Memory B cell (primary cell): ENCODE measurements around the gene HDAC5.
"Not testable (repeated sequence)": the region's sequence is repeated elsewhere in the genome, so short reads cannot be mapped to it uniquely, and the experiment has no call there.

ENCODE experiments used
- ATAC-seq: fragments of 150-1000 bp; cut with Tn5 transposase; 2 replicates; pipeline ENCODE4 v1.10.0; 2021; ENCODE audit warnings: low read depth, mild to moderate bottlenecking, moderate library complexity
- DNase-seq, 2 donors: peaks; one replicate each; pipeline ENCODE4 v3.0.0; 2022; ENCODE audit warnings: low spot score in 2 of 2
- H3K27ac Mint-ChIP-seq: one replicate; pipeline ENCODE4 v1.8.0; 2022; ENCODE audit warnings: mild to moderate bottlenecking, moderate library complexity, mixed read lengths
- H3K27me3 Mint-ChIP-seq: one replicate; pipeline ENCODE4 v1.8.0; 2022; ENCODE audit warnings: mixed read lengths
- H3K36me3 Mint-ChIP-seq: one replicate; pipeline ENCODE4 v1.8.0; 2022; ENCODE audit warnings: mild to moderate bottlenecking, mixed read lengths
- H3K4me1 Mint-ChIP-seq: one replicate; pipeline ENCODE4 v1.8.0; 2022; ENCODE audit warnings: mixed read lengths
- H3K4me3 Mint-ChIP-seq: one replicate; pipeline ENCODE4 v1.8.0; 2022; ENCODE audit warnings: mild to moderate bottlenecking, moderate library complexity, mixed read lengths
- H3K9me3 Mint-ChIP-seq: one replicate; pipeline ENCODE4 v1.8.0; 2022; ENCODE audit warnings: mixed read lengths

HDAC5 gene

DNA sequence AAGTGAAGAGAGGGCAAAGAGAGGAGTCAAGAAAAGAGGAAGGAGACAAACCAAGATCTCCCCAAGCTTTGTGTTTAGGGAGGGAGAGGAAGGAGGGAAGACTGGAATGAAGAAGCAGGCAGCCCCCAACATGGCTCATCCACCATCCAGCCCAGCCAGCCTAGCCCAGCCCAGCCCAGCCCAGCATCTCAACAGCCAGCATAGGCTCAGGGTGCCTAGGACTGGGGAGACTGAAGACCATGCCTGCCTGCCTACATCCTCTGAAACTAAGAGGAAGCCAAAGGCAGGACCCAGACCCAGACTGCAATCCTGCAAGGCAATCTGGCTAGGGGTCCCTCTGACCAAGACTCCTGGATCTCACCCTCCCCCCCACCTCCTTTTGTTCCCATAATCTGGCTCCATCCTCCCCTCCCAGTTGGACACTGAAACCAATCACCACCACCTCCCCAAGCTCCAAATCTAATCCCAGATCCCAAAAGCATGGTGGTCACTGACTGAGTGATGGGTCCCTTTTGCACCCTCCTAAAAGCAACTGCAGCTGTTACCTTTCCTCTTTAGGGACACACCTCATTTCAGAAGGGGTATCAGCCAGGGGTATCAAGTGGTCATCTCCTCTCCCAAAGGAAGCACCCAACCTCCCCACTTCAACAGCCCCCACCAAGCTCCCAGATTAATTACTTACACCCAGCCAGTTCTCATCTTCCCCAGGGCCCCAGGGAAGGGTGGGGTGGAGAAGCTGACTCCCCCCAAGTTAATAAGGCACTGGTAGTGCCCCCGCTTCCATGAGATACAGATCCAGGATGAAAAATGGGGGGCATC is 1.2 kb downstream of the HDAC5 start:
- peak overlapping the region; percentile 96 for H3K27ac Mint-ChIP-seq
- H3K4me3 Mint-ChIP-seq, result peak overlapping the region; percentile 97
- peaks cover 36% of the 10 kb centered on the region for H3K4me1 Mint-ChIP-seq
- no peaks in the 10 kb centered on the region for H3K9me3 Mint-ChIP-seq
- DNase-seq (no peak), ATAC-seq (no peak)
- H3K36me3 Mint-ChIP-seq, result peaks cover 2% of the 10 kb centered on the region
- no peaks in the 10 kb centered on the region for H3K27me3 Mint-ChIP-seq

DNA sequence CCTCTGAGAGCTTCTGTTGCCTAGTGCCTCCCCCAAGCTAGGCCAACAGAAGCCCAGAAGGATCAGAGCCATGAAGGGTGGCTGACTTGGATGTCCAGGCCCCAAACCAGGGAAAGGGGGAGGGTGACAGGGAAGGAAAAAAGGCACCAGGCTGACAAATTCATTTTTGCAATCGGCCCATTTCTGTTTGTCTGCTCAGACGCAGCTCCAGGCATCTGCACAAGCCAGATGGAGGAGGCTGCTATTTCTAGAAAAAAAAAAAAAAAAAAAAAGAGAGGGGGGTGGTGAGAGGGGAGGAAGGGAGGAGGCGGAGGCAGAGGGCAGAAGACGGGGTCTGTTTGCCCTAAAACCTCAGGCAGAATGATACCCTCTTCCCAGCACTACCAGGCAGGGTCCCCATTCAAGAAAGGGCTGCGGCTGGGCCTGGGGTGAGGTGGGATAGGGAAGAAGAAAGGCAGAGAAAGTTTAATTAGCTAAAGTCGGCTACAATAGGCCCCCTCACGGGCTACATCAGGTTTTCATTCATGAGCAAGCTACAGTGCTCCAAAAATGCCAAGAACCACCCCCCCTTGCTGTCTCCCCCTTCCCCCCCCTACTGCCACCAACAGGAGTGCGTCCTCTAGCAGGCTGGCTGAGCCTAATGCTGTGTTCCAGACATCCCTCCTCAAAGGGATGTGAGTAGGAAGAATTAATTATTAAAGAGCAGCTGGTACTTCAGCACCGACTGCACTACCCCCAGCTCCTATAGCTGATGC is 2.4 kb downstream of the HDAC5 start:
- H3K4me1 Mint-ChIP-seq, result peaks cover 44% of the 10 kb centered on the region
- peak overlapping the region; percentile 96 for H3K27ac Mint-ChIP-seq
- ATAC-seq, result no peak
- H3K36me3 Mint-ChIP-seq, result peaks cover 5% of the 10 kb centered on the region
- DNase-seq, result no peak
- H3K27me3 Mint-ChIP-seq, result no peaks in the 10 kb centered on the region
- H3K9me3 Mint-ChIP-seq, result no peaks in the 10 kb centered on the region
- no peak overlapping the region for H3K4me3 Mint-ChIP-seq

DNA sequence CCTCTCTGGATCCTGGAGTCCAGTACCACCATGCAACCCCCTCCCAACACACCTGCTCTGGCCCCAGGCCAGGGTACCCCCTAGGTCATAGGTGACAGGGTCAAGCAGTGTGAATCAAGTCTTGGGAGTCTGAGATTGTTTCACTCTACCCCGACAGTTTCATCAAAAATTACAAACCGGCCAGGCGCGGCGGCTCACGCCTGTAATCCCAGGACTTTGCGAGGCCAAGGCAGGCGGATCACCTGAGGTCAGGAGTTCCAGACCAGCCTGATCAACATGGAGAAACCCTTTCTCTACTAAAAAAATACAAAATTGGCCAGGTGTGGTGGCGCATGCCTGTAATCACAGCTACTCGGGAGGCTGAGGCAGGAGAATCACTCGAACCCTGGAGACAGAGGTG is 3.2 kb downstream of the HDAC5 start:
- H3K4me1 Mint-ChIP-seq, result peaks cover 44% of the 10 kb centered on the region
- H3K9me3 Mint-ChIP-seq, H3K27ac Mint-ChIP-seq: not testable (repeated sequence)

DNA sequence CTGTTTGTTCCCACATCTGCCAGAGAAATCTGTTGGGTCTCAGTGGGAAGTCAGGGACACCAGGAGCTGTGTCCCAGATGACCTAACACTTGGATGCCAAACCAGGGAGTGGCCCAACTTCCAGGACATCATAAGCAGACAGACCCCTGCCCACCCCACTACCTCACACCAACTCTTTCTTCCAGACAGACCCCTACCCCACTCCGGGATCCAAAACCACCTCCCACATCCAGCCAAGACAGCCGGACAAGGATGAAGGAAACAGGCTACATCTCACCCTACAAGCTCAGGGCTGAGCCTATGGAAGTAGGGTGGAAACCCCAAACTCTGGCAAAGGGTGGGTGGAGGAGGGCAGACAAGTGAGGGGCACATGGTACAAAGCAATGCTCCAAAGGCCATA is 3.6 kb downstream of the HDAC5 start:
- no peak overlapping the region for H3K4me3 Mint-ChIP-seq
- peaks cover 44% of the 10 kb centered on the region for H3K4me1 Mint-ChIP-seq
- no peak overlapping the region for H3K27ac Mint-ChIP-seq
- H3K9me3 Mint-ChIP-seq, result no peaks in the 10 kb centered on the region
- H3K36me3 Mint-ChIP-seq, result peaks cover 7% of the 10 kb centered on the region
- DNase-seq (no peak), ATAC-seq (no peak)
- no peaks in the 10 kb centered on the region for H3K27me3 Mint-ChIP-seq

More for the DNA sequence above, 3.2 kb downstream of the HDAC5 start:
- not testable (repeated sequence) for H3K27me3 Mint-ChIP-seq, ATAC-seq, DNase-seq, H3K36me3 Mint-ChIP-seq, H3K4me3 Mint-ChIP-seq

DNA sequence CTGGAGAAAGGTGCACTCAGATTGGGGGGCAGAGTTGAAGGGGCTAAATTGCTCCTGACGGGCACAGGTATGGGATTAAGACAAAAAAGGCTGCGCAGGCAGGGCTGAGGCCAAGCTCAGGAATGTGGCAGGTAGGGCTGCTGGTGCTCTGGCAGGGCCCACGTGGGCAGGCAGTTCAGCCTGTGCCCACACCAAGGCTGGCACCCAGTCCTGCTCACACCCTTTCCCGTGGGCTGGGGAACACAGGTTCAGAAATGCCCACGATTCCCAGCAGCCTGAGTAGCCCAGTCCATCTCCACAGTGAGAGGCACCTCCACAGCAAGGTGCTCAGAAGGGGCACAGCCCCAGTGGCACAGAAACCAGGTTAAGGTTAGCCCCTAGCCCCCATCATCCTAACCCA is 4.4 kb downstream of the HDAC5 start:
- Mint-ChIP-seq H3K4me3 (no peak overlapping the region), H3K27me3 (no peaks in the 10 kb centered on the region), H3K27ac (no peak overlapping the region), H3K36me3 (peaks cover 7% of the 10 kb centered on the region), H3K4me1 (peaks cover 41% of the 10 kb centered on the region), H3K9me3 (no peaks in the 10 kb centered on the region)
- DNase-seq (no peak), ATAC-seq (no peak)

DNA sequence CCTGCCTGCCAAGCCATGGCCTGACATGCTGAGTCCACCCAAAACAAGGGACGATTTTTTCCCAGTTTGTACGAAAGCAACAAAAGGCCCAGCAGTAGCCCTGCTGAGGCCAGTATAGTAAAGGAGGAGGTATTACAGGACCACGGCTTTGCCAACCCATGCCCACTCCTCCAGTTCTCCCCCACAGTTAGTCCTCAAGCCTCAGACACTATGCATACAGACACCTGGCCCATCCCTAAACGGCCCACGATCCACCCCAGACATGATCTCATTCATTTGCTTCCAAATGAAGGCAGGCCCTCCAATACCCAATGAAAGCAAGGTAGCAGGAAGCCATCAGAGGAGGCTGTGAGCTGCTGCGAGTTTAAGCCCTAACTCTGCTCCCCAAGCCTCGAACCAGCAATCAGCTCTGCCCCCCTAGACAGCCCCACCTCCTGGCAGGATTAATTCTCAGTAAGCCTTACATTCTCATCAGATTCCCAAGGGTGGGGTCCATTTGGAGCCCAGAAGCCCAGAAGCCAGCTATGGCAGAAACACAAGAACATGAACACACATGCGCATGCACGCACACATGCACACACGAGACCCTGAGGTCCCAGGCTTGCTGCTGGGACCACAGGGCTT is 4.9 kb downstream of the HDAC5 start:
- no peak overlapping the region for H3K27ac Mint-ChIP-seq
- no peaks in the 10 kb centered on the region for H3K27me3 Mint-ChIP-seq
- H3K36me3 Mint-ChIP-seq, result peaks cover 7% of the 10 kb centered on the region
- H3K9me3 Mint-ChIP-seq, result no peaks in the 10 kb centered on the region
- DNase-seq, result no peak
- peaks cover 41% of the 10 kb centered on the region for H3K4me1 Mint-ChIP-seq
- H3K4me3 Mint-ChIP-seq, result no peak overlapping the region
- no peak for ATAC-seq

DNA sequence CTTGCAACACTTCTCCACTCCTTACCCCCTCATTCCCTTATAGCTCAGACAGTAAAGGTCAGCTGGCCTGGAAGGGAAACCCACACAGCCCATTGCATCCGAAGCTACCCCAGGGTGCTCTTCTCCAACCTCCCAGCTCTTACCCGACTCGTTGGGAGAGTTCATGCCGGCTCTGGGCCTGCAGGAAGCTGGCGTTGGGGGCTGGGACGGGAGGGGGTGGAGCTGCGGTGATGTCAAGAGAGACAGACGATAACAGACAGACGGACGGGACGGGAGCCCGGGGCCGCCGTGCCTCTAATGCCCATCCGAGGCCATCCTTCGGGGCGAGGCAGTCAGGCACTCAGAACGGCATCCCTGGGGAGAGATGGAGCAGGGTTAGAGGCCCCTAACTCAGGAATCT is 6.1 kb downstream of the HDAC5 start:
- ATAC-seq (no peak), DNase-seq (no peak)
- Mint-ChIP-seq H3K4me1 (peaks cover 46% of the 10 kb centered on the region), H3K27ac (peak overlapping the region; percentile 11), H3K36me3 (peaks cover 5% of the 10 kb centered on the region), H3K9me3 (no peaks in the 10 kb centered on the region), H3K4me3 (no peak overlapping the region), H3K27me3 (no peaks in the 10 kb centered on the region)

DNA sequence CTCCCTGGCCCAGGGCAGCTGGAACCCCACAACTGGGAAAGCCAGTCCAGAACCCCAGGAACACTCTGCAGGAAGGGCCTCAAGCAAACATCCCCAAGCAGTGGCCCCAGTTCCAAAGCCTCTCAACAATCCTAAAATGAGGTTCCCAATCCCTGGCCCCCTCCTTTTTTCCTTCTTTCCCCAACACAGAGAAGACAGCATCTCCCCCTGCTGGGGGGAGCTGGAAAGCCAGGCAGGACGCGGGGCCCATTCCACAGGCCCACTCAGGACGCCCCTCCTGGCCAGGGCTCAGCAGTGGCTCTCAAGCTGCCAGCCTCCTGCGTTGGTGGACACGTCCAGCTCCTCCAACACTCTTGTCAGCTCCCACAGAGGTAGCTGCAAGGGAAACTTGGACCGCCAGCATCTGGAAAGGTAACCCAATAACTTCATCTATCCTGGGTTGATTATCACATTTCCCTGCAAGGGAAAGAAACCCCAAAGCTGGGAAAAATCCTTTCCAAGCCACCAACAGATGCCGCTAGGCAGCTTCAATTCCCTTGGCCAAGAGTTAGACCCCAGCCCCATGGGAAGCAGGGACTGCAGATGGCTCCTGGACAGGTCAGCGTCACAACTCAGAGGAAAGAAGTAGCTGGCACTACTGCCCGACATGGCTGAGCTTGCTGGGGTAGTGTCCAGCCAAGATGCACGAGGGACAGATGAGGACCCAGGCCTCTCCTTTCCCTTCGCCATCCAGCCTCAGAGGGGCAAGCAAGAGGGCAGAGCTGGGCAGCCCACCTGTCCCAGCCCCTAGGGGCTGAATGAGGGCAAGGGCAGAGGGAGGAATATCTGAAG is 7.6 kb downstream of the HDAC5 start:
- ATAC-seq, result peak; percentile 28
- peaks cover 5% of the 10 kb centered on the region for H3K36me3 Mint-ChIP-seq
- no peak overlapping the region for H3K4me3 Mint-ChIP-seq
- no peaks in the 10 kb centered on the region for H3K9me3 Mint-ChIP-seq
- no peaks in the 10 kb centered on the region for H3K27me3 Mint-ChIP-seq
- H3K4me1 Mint-ChIP-seq, result peaks cover 49% of the 10 kb centered on the region
- DNase-seq, result no peak
- H3K27ac Mint-ChIP-seq, result no peak overlapping the region

DNA sequence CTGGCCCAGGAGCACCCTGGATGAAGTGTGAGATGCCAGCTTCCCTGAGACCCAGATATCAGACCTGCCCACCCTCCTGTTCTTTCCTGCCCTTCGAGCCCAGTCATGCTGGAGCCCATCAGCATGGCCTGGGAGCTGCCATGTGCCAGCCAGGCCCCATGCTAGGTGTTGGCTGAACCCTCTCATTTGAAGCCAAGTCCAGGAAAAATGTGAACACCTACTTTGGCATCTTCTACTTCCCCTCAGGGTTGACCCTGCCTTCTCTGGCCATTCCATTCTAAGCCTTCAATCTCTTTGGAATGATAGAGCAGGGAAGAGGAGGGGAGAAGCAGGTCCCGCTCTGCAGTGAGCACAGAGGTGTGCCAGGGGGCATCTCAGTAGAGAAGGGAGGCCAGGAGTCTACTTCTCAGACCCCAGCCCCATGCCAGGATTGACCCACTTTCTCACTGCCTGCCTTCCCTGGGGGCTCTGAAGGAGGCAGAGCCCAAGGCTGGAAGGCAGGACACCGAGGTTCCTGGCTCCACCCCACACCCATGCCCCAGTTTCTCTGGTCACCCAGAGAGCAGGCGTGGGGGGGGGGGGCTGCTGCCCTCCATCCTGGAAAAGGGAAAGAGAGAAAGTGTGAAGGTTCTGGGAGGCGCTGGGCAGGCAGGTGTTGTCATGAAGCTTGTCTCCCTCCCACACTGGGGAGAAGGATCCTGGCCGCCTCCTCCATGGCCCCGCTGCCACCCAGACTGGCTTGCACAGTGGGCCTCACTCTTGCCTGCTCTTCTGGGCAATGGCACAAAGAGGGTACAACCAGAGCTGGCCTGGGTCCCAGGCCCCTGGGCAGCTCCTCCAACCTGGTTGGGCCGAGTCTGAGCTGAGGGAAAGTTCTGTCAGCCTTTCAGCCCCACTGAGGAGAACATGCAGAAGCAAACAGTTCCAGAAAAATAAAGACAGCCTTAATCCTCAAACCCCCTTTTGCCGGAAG is 9.3 kb downstream of the HDAC5 start:
- Mint-ChIP-seq H3K4me1 (peaks cover 45% of the 10 kb centered on the region), H3K4me3 (no peak overlapping the region), H3K9me3 (no peaks in the 10 kb centered on the region), H3K27ac (peak overlapping the region; percentile 10), H3K27me3 (no peaks in the 10 kb centered on the region), H3K36me3 (peaks cover 5% of the 10 kb centered on the region)
- ATAC-seq (no peak), DNase-seq (no peak)

DNA sequence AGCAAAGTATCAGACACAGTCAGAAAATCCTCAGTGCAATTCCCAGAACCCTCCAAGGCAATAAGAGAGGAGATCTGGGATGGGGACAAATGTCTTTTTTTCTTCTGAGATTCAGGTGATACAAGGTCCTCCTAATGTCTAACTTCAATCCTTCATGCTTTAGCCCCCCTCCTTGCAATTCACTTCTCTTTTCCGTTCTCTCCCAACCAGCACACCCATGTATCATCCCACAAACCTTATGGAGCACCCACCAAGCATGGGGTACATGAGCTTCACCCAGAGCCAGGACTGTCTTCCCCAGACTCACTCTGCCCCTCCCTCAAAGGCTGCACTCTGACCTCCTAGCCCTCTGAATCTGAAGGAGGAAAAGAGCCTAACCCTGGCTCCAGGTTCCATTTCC is 10.1 kb downstream of the HDAC5 start:
- no peak for ATAC-seq
- H3K4me1 Mint-ChIP-seq, result peaks cover 40% of the 10 kb centered on the region
- DNase-seq, result no peak
- no peak overlapping the region for H3K4me3 Mint-ChIP-seq
- no peaks in the 10 kb centered on the region for H3K9me3 Mint-ChIP-seq
- peak overlapping the region; percentile 10 for H3K27ac Mint-ChIP-seq
- H3K36me3 Mint-ChIP-seq, result peaks cover 5% of the 10 kb centered on the region
- H3K27me3 Mint-ChIP-seq, result no peaks in the 10 kb centered on the region

DNA sequence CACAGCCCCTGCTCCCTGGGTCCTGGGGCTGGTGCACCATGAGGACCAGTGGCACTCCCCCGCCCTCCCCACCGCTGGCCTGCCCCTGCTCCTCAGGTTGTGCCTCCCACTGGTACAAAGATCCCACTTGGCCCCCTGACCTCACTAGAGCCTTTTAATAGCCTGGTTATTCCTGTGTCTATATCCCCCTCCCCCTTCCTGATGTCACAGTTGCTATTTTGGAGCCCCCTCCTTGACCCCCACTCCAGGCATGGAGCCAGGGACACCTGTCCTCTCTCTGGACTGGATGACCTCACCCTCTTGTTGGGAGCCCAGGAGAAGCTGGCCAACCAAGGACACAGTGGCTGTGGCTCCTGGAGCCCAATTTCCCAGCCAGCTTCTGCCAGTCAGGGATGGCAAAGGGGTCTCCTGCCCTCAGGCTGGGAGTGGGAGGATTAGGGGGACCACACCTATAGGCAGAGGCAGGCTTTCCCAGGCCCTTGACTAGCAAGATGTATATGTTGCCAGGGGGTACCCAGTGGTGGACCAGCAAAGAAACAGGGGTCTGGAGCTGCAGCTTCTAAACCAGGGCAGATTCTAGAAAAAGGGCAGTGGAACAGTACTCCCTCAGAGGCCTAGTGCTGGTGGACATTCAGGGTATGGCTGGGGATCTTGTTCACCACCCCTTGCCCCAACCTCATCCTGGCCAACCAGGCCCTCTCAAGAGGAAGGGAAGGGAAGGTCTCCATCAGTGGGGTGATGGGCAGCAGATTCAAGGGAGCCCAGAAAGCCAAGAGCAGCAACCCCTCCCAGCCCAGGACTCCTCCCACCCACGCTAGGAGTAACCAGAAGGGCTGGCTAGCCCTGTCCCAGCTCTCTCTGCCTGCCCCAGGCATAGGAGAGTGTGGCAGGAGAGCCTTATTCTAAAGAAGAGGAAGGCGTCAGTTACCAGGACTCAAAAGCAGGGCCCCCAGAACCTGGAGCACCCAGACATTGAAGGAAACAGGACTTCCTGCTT is 10.9 kb downstream of the HDAC5 start:
- Mint-ChIP-seq H3K27ac (no peak overlapping the region), H3K9me3 (no peaks in the 10 kb centered on the region), H3K4me3 (no peak overlapping the region), H3K27me3 (no peaks in the 10 kb centered on the region), H3K36me3 (peaks cover 6% of the 10 kb centered on the region), H3K4me1 (peaks cover 38% of the 10 kb centered on the region)
- no peak for ATAC-seq
- DNase-seq, result no peak

DNA sequence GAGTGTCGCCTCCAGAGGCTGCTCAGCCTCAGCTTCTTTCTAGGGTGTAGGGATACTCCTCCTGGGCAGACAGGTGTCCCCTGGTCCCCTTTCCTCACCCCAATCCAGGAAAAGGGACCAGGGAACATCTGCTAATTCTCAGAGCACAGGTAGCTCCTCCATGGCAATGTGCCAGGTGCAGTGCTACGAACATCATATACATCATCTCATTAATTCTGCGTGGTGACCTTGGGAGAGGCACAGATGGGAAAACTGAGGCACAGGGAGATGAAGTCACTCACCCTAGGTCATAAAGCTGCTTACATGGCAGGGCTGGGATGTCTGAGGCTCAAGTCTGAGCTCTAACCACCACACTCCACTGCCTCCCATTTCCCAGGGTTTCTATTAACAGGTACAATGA is 11.7 kb downstream of the HDAC5 start:
- H3K4me3 Mint-ChIP-seq, result peak overlapping the region; percentile 72
- DNase-seq, result no peak
- H3K27me3 Mint-ChIP-seq, result no peaks in the 10 kb centered on the region
- H3K4me1 Mint-ChIP-seq, result peaks cover 37% of the 10 kb centered on the region
- H3K36me3 Mint-ChIP-seq, result peaks cover 8% of the 10 kb centered on the region
- ATAC-seq, result no peak
- no peak overlapping the region for H3K27ac Mint-ChIP-seq
- H3K9me3 Mint-ChIP-seq, result no peaks in the 10 kb centered on the region
